ENCODE data around the gene PPP2R2B.
"Not testable (repeated sequence)": the region's sequence is repeated elsewhere in the genome, so short reads cannot be mapped to it uniquely, and the experiment has no call there.

Gene PPP2R2B

GRCh38 chr5:146620669-146621051, 257.9 kb downstream of the PPP2R2B start:
- DNase-seq (ENCODE audit: low read depth, low spot score) = peak; percentile 13
- H3K27me3 ChIP-seq (ENCODE audit: insufficient read depth, insufficient read length) = no peaks in the 10 kb centered on the region
- H3K9ac ChIP-seq (ENCODE audit: insufficient read length, low read depth) = no peak overlapping the region
- no peaks in the 10 kb centered on the region for H3K36me3 ChIP-seq (ENCODE audit: insufficient read depth, insufficient read length, low read length)
- TF ChIP-seq SUZ12 (IDR thresholded peaks at IDR 0.05; ENCODE audit: extremely low read depth, insufficient read depth, insufficient read length) (no peak), YY1 (IDR thresholded peaks at IDR 0.05; ENCODE audit: insufficient read depth, insufficient read length) (no peak), ZNF274 (IDR thresholded peaks at IDR 0.05; ENCODE audit: low read depth, low read length) (no peak)
- 0 out of 2 replicates have a peak, but pooled peaks cover 9% of the 10 kb centered on the region for H3K9me3 ChIP-seq (ENCODE audit: insufficient read depth, low read length)
- peaks cover 3% of the 10 kb centered on the region for H3K4me1 ChIP-seq (ENCODE audit: insufficient read depth, insufficient read length)
- H3K4me3 ChIP-seq (ENCODE audit: insufficient read length, low read depth) = no peak overlapping the region

- no peak overlapping the region for H3K4me3 ChIP-seq (ENCODE audit: insufficient read length, low read depth)
- no peaks in the 10 kb centered on the region for H3K27me3 ChIP-seq (ENCODE audit: insufficient read depth, insufficient read length)
- no peak for DNase-seq (ENCODE audit: low read depth, low spot score)
- H3K9ac ChIP-seq (ENCODE audit: insufficient read length, low read depth) = no peak overlapping the region
- 0 out of 2 replicates have a peak, but pooled peaks cover 7% of the 10 kb centered on the region for H3K9me3 ChIP-seq (ENCODE audit: insufficient read depth, low read length)
- no peak for TF ChIP-seq YY1 (IDR thresholded peaks at IDR 0.05; ENCODE audit: insufficient read depth, insufficient read length)
- no peaks in the 10 kb centered on the region for H3K36me3 ChIP-seq (ENCODE audit: insufficient read depth, insufficient read length, low read length)
- peaks cover 3% of the 10 kb centered on the region for H3K4me1 ChIP-seq (ENCODE audit: insufficient read depth, insufficient read length)
Measured at GRCh38 chr5:146620031-146620668, 258.4 kb downstream of the PPP2R2B start.

GRCh38 chr5:146618434-146618833, 260.1 kb downstream of the PPP2R2B start:
- Histone ChIP-seq H3K9me3 (ENCODE audit: insufficient read depth, low read length) (0 out of 2 replicates have a peak, but pooled peaks cover 7% of the 10 kb centered on the region), H3K4me3 (ENCODE audit: insufficient read length, low read depth) (no peak overlapping the region), H3K36me3 (ENCODE audit: insufficient read depth, insufficient read length, low read length) (no peaks in the 10 kb centered on the region), H3K9ac (ENCODE audit: insufficient read length, low read depth) (no peak overlapping the region), H3K27me3 (ENCODE audit: insufficient read depth, insufficient read length) (no peaks in the 10 kb centered on the region), H3K4me1 (ENCODE audit: insufficient read depth, insufficient read length) (peaks cover 3% of the 10 kb centered on the region)
- DNase-seq (ENCODE audit: low read depth, low spot score) = no peak
- no peak for TF ChIP-seq YY1 (IDR thresholded peaks at IDR 0.05; ENCODE audit: insufficient read depth, insufficient read length)
- no peak for TF ChIP-seq ZNF274 (IDR thresholded peaks at IDR 0.05; ENCODE audit: low read depth, low read length)
- no peak for TF ChIP-seq SUZ12 (IDR thresholded peaks at IDR 0.05; ENCODE audit: extremely low read depth, insufficient read depth, insufficient read length)

- not testable (repeated sequence) for H3K9ac ChIP-seq (ENCODE audit: insufficient read length, low read depth); H3K27me3 ChIP-seq (ENCODE audit: insufficient read depth, insufficient read length); H3K36me3 ChIP-seq (ENCODE audit: insufficient read depth, insufficient read length, low read length); H3K4me3 ChIP-seq (ENCODE audit: insufficient read length, low read depth); DNase-seq (ENCODE audit: low read depth, low spot score); H3K9me3 ChIP-seq (ENCODE audit: insufficient read depth, low read length); H3K4me1 ChIP-seq (ENCODE audit: insufficient read depth, insufficient read length)
Measured at GRCh38 chr5:146609731-146610130, 268.8 kb downstream of the PPP2R2B start.

- no peak for TF ChIP-seq SUZ12 (IDR thresholded peaks at IDR 0.05; ENCODE audit: extremely low read depth, insufficient read depth, insufficient read length)
- no peaks in the 10 kb centered on the region for H3K4me1 ChIP-seq (ENCODE audit: insufficient read depth, insufficient read length)
- no peaks in the 10 kb centered on the region for H3K36me3 ChIP-seq (ENCODE audit: insufficient read depth, insufficient read length, low read length)
- H3K4me3 ChIP-seq (ENCODE audit: insufficient read length, low read depth) = no peak overlapping the region
- peaks cover 6% of the 10 kb centered on the region; the same call in 1 of the 2 replicates for H3K9me3 ChIP-seq (ENCODE audit: insufficient read depth, low read length)
- no peak for DNase-seq (ENCODE audit: low read depth, low spot score)
- no peak overlapping the region for H3K9ac ChIP-seq (ENCODE audit: insufficient read length, low read depth)
- no peaks in the 10 kb centered on the region for H3K27me3 ChIP-seq (ENCODE audit: insufficient read depth, insufficient read length)
Measured at GRCh38 chr5:146607659-146608332, 270.8 kb downstream of the PPP2R2B start.

- H3K27me3 ChIP-seq (ENCODE audit: insufficient read depth, insufficient read length) = no peaks in the 10 kb centered on the region
- peaks cover 6% of the 10 kb centered on the region; the same call in 1 of the 2 replicates for H3K9me3 ChIP-seq (ENCODE audit: insufficient read depth, low read length)
- H3K9ac ChIP-seq (ENCODE audit: insufficient read length, low read depth) = no peak overlapping the region
- TF ChIP-seq SUZ12 (IDR thresholded peaks at IDR 0.05; ENCODE audit: extremely low read depth, insufficient read depth, insufficient read length) = no peak
- TF ChIP-seq YY1 (IDR thresholded peaks at IDR 0.05; ENCODE audit: insufficient read depth, insufficient read length) = no peak
- TF ChIP-seq ZNF274 (IDR thresholded peaks at IDR 0.05; ENCODE audit: low read depth, low read length) = no peak
- no peaks in the 10 kb centered on the region for H3K36me3 ChIP-seq (ENCODE audit: insufficient read depth, insufficient read length, low read length)
- no peak for DNase-seq (ENCODE audit: low read depth, low spot score)
- H3K4me1 ChIP-seq (ENCODE audit: insufficient read depth, insufficient read length) = no peaks in the 10 kb centered on the region
- H3K4me3 ChIP-seq (ENCODE audit: insufficient read length, low read depth) = no peak overlapping the region
Measured at GRCh38 chr5:146606893-146607292, 271.7 kb downstream of the PPP2R2B start.

- H3K9me3 ChIP-seq (ENCODE audit: insufficient read depth, low read length) = no peaks in the 10 kb centered on the region
- no peak for DNase-seq (ENCODE audit: low read depth, low spot score)
- H3K9ac ChIP-seq (ENCODE audit: insufficient read length, low read depth) = no peak overlapping the region
- H3K4me3 ChIP-seq (ENCODE audit: insufficient read length, low read depth) = no peak overlapping the region
- TF ChIP-seq ZNF274 (IDR thresholded peaks at IDR 0.05; ENCODE audit: low read depth, low read length) (no peak), YY1 (IDR thresholded peaks at IDR 0.05; ENCODE audit: insufficient read depth, insufficient read length) (no peak), SUZ12 (IDR thresholded peaks at IDR 0.05; ENCODE audit: extremely low read depth, insufficient read depth, insufficient read length) (no peak)
- H3K36me3 ChIP-seq (ENCODE audit: insufficient read depth, insufficient read length, low read length) = no peaks in the 10 kb centered on the region
- no peaks in the 10 kb centered on the region for H3K27me3 ChIP-seq (ENCODE audit: insufficient read depth, insufficient read length)
- H3K4me1 ChIP-seq (ENCODE audit: insufficient read depth, insufficient read length) = no peaks in the 10 kb centered on the region
Measured at GRCh38 chr5:146600376-146600775, 278.2 kb downstream of the PPP2R2B start.

Measured in NT2/D1 (cell line).